Karpas-422 (cell line): ENCODE data around the gene MBD5. TPM values are rescaled to one million over a fixed set of nuclear protein-coding genes. Genes with fewer than 3 reads are reported as not detected.

Experiments used
- DNase-seq: peaks from one replicate; pipeline ENCODE4 v3.0.0-alpha.2; 2015
- H2AFZ ChIP-seq: fragments of 200-600 bp; sonication (generic); 2 replicates; pipeline ENCODE4 v1.6.1; 2014; ENCODE audit warnings: antibody characterized with exemption, low read length, mixed read lengths
- H3K27ac ChIP-seq: fragments of 200-600 bp; sonication (generic); 2 replicates; pipeline ENCODE4 v1.5.1; 2014; ENCODE audit warnings: mild to moderate bottlenecking, low read length, moderate library complexity
- H3K27me3 ChIP-seq: fragments of 200-600 bp; sonication (generic); 2 replicates; pipeline ENCODE4 v1.6.1; 2014; ENCODE audit warnings: low read length, mixed read lengths
- H3K36me3 ChIP-seq: fragments of 200-600 bp; sonication (generic); 2 replicates; pipeline ENCODE4 v1.6.1; 2014; ENCODE audit warnings: low read length, mixed read lengths; ENCODE audit not compliant: insufficient read depth
- H3K4me1 ChIP-seq: fragments of 200-600 bp; sonication (generic); 2 replicates; pipeline ENCODE4 v1.6.1; 2014; ENCODE audit warnings: mild to moderate bottlenecking, low read length, mixed read lengths
- H3K4me2 ChIP-seq: fragments of 200-600 bp; sonication (generic); 2 replicates; pipeline ENCODE4 v1.6.1; 2014; ENCODE audit warnings: low read length, low read depth, mild to moderate bottlenecking; ENCODE audit not compliant: poor library complexity, severe bottlenecking
- H3K4me3 ChIP-seq: fragments of 200-600 bp; sonication (generic); 2 replicates; pipeline ENCODE4 v1.5.1; 2014; ENCODE audit warnings: mild to moderate bottlenecking, antibody characterized with exemption, low read length, mixed read lengths
- H3K79me2 ChIP-seq: fragments of 200-600 bp; sonication (generic); 2 replicates; pipeline ENCODE4 v1.6.1; 2014; ENCODE audit warnings: mild to moderate bottlenecking, low read length, mixed read lengths
- H3K9ac ChIP-seq: fragments of 200-600 bp; sonication (generic); 2 replicates; pipeline ENCODE4 v1.6.0; 2014; ENCODE audit warnings: low read length
- H3K9me2 ChIP-seq: fragments of 200-600 bp; sonication (generic), shearing (Covaris generic); replicated peaks from 2 replicates; pipeline ENCODE4 v1.6.0; 2014; ENCODE audit warnings: mild to moderate bottlenecking, low read length, moderate library complexity; ENCODE audit not compliant: insufficient read depth
- H3K9me3 ChIP-seq: fragments of 300-700, 200-600 bp; sonication (generic); 2 replicates; pipeline ENCODE4 v1.6.1; 2014; ENCODE audit warnings: low read length, mixed read lengths
- H4K20me1 ChIP-seq: fragments of 200-600 bp; sonication (generic); 2 replicates; pipeline ENCODE4 v1.6.1; 2014; ENCODE audit warnings: mild to moderate bottlenecking, antibody characterized with exemption, low read length, low read depth; ENCODE audit not compliant: insufficient read depth
- total RNA-seq: library from RNA; depleted of rRNA; stranded (reverse); fragments of >200 nt; shearing (Covaris generic); gene quantifications from 2 replicates; pipeline ENCODE4 v1.2.3, GENCODE V29; 2014; ENCODE audit warnings: low replicate concordance

The MBD5 gene
- total RNA-seq, 1 experiment from 2014 or later, result 64.7 TPM

- H4K20me1 ChIP-seq, result no peaks in the 10 kb centered on the region
- no peak overlapping the region for H3K9ac ChIP-seq
- DNase-seq, result no peak
- H3K9me3 ChIP-seq, result no peaks in the 10 kb centered on the region
- H3K79me2 ChIP-seq, result no peaks in the 10 kb centered on the region
- no peak overlapping the region for H3K4me3 ChIP-seq
- no peaks in the 10 kb centered on the region for H3K4me1 ChIP-seq
- no peaks in the 10 kb centered on the region for H3K9me2 ChIP-seq
- no peak overlapping the region for H3K4me2 ChIP-seq
- H2AFZ ChIP-seq, result no peak overlapping the region
- no peaks in the 10 kb centered on the region for H3K27me3 ChIP-seq
- no peaks in the 10 kb centered on the region for H3K36me3 ChIP-seq
- no peak overlapping the region for H3K27ac ChIP-seq
Observed at GRCh38 chr2:148416248-148416647, 395.4 kb downstream of the MBD5 start.

- no peaks in the 10 kb centered on the region for H3K9me3 ChIP-seq
- H3K27ac ChIP-seq, result no peak overlapping the region
- H3K4me2 ChIP-seq, result no peak overlapping the region
- H3K36me3 ChIP-seq, result no peaks in the 10 kb centered on the region
- no peaks in the 10 kb centered on the region for H3K9me2 ChIP-seq
- H3K4me3 ChIP-seq, result no peak overlapping the region
- H2AFZ ChIP-seq, result no peak overlapping the region
- DNase-seq, result no peak
- no peak overlapping the region for H3K9ac ChIP-seq
- H3K27me3 ChIP-seq, result no peaks in the 10 kb centered on the region
- 0 out of 2 replicates have a peak, but pooled peaks cover under 1% of the 10 kb centered on the region for H4K20me1 ChIP-seq
- H3K4me1 ChIP-seq, result no peaks in the 10 kb centered on the region
- H3K79me2 ChIP-seq, result no peaks in the 10 kb centered on the region
Observed at GRCh38 chr2:148430101-148430500, 409.2 kb downstream of the MBD5 start.

- Histone ChIP-seq H3K79me2 (no peaks in the 10 kb centered on the region), H3K4me1 (no peaks in the 10 kb centered on the region), H2AFZ (no peak overlapping the region), H3K27me3 (no peaks in the 10 kb centered on the region), H3K36me3 (no peaks in the 10 kb centered on the region), H3K9me2 (no peaks in the 10 kb centered on the region), H3K4me2 (no peak overlapping the region), H3K27ac (no peak overlapping the region), H3K4me3 (no peak overlapping the region), H3K9me3 (no peaks in the 10 kb centered on the region), H4K20me1 (no peaks in the 10 kb centered on the region), H3K9ac (no peak overlapping the region)
- no peak for DNase-seq
Observed at GRCh38 chr2:148447877-148448276, 427.0 kb downstream of the MBD5 start.

GRCh38 chr2:148450531-148450930 is 429.6 kb downstream of the MBD5 start:
- no peaks in the 10 kb centered on the region for H3K9me3 ChIP-seq
- no peak overlapping the region for H2AFZ ChIP-seq
- no peak overlapping the region for H3K4me3 ChIP-seq
- H3K27me3 ChIP-seq, result no peaks in the 10 kb centered on the region
- no peaks in the 10 kb centered on the region for H3K36me3 ChIP-seq
- H3K79me2 ChIP-seq, result no peaks in the 10 kb centered on the region
- DNase-seq, result peak; percentile 6
- no peaks in the 10 kb centered on the region for H3K4me1 ChIP-seq
- no peak overlapping the region for H3K27ac ChIP-seq
- H4K20me1 ChIP-seq, result no peaks in the 10 kb centered on the region
- H3K9me2 ChIP-seq, result no peaks in the 10 kb centered on the region
- H3K9ac ChIP-seq, result no peak overlapping the region
- H3K4me2 ChIP-seq, result no peak overlapping the region

GRCh38 chr2:148451046-148451445 is 430.2 kb downstream of the MBD5 start:
- Histone ChIP-seq H3K27me3 (no peaks in the 10 kb centered on the region), H3K36me3 (no peaks in the 10 kb centered on the region), H3K27ac (no peak overlapping the region), H2AFZ (no peak overlapping the region), H3K79me2 (no peaks in the 10 kb centered on the region), H3K9me3 (no peaks in the 10 kb centered on the region), H3K4me2 (no peak overlapping the region), H3K9me2 (no peaks in the 10 kb centered on the region), H3K9ac (no peak overlapping the region), H4K20me1 (no peaks in the 10 kb centered on the region), H3K4me3 (no peak overlapping the region), H3K4me1 (no peaks in the 10 kb centered on the region)
- DNase-seq, result no peak

- H3K9me2 ChIP-seq, result no peaks in the 10 kb centered on the region
- no peak overlapping the region for H3K9ac ChIP-seq
- no peak overlapping the region for H3K4me2 ChIP-seq
- no peaks in the 10 kb centered on the region for H3K36me3 ChIP-seq
- H3K4me1 ChIP-seq, result no peaks in the 10 kb centered on the region
- no peaks in the 10 kb centered on the region for H3K79me2 ChIP-seq
- no peaks in the 10 kb centered on the region for H4K20me1 ChIP-seq
- no peak for DNase-seq
- H2AFZ ChIP-seq, result no peak overlapping the region
- H3K9me3 ChIP-seq, result no peaks in the 10 kb centered on the region
- H3K27me3 ChIP-seq, result no peaks in the 10 kb centered on the region
- no peak overlapping the region for H3K27ac ChIP-seq
- H3K4me3 ChIP-seq, result no peak overlapping the region
Observed at GRCh38 chr2:148455791-148456190, 434.9 kb downstream of the MBD5 start.

- no peaks in the 10 kb centered on the region for H3K4me1 ChIP-seq
- no peak overlapping the region for H3K9ac ChIP-seq
- H3K9me2 ChIP-seq, result no peaks in the 10 kb centered on the region
- H4K20me1 ChIP-seq, result no peaks in the 10 kb centered on the region
- H3K27me3 ChIP-seq, result no peaks in the 10 kb centered on the region
- H3K4me3 ChIP-seq, result no peak overlapping the region
- H2AFZ ChIP-seq, result no peak overlapping the region
- no peak overlapping the region for H3K27ac ChIP-seq
- no peak for DNase-seq
- no peak overlapping the region for H3K4me2 ChIP-seq
- no peaks in the 10 kb centered on the region for H3K36me3 ChIP-seq
- no peaks in the 10 kb centered on the region for H3K79me2 ChIP-seq
- no peaks in the 10 kb centered on the region for H3K9me3 ChIP-seq
Observed at GRCh38 chr2:148458171-148458570, 437.3 kb downstream of the MBD5 start.

GRCh38 chr2:148459377-148459778 is 438.5 kb downstream of the MBD5 start:
- Histone ChIP-seq H4K20me1 (no peaks in the 10 kb centered on the region), H3K9me2 (no peaks in the 10 kb centered on the region), H3K27me3 (no peaks in the 10 kb centered on the region), H2AFZ (no peak overlapping the region), H3K79me2 (no peaks in the 10 kb centered on the region), H3K9ac (no peak overlapping the region), H3K9me3 (no peaks in the 10 kb centered on the region), H3K36me3 (no peaks in the 10 kb centered on the region), H3K4me3 (no peak overlapping the region), H3K27ac (no peak overlapping the region), H3K4me2 (no peak overlapping the region), H3K4me1 (no peaks in the 10 kb centered on the region)
- peak; percentile 1 for DNase-seq

- no peaks in the 10 kb centered on the region for H3K4me1 ChIP-seq
- no peaks in the 10 kb centered on the region for H3K36me3 ChIP-seq
- H3K27me3 ChIP-seq, result no peaks in the 10 kb centered on the region
- H3K9ac ChIP-seq, result no peak overlapping the region
- peak; percentile 9 for DNase-seq
- H4K20me1 ChIP-seq, result no peaks in the 10 kb centered on the region
- H3K4me2 ChIP-seq, result no peak overlapping the region
- H3K4me3 ChIP-seq, result no peak overlapping the region
- no peaks in the 10 kb centered on the region for H3K79me2 ChIP-seq
- H3K9me3 ChIP-seq, result no peaks in the 10 kb centered on the region
- H2AFZ ChIP-seq, result no peak overlapping the region
- no peaks in the 10 kb centered on the region for H3K9me2 ChIP-seq
- H3K27ac ChIP-seq, result no peak overlapping the region
Observed at GRCh38 chr2:148461876-148462275, 441.0 kb downstream of the MBD5 start.
